H9 (cell line): ENCODE data around the gene EHD3. TPM values are rescaled to one million over a fixed set of nuclear protein-coding genes. Genes with fewer than 3 reads are reported as not detected.

Source experiments
- DNase-seq: peaks from one replicate; pipeline ENCODE4 v3.0.0-alpha.2; 2017
- H2AFZ ChIP-seq: one replicate; pipeline ENCODE4 v1.6.1; 2013; ENCODE audit warnings: mild to moderate bottlenecking, low read length, control low read depth, moderate library complexity
- H2AK5ac ChIP-seq: 2 replicates; pipeline ENCODE4 v1.6.1; 2013; ENCODE audit warnings: low read length, control low read depth, mixed read lengths; ENCODE audit not compliant: insufficient read length
- H2BK120ac ChIP-seq: one replicate; pipeline ENCODE4 v1.6.1; 2013; ENCODE audit warnings: low read depth, mild to moderate bottlenecking, low read length, control low read depth, inconsistent platforms; ENCODE audit not compliant: poor library complexity, severe bottlenecking
- H2BK12ac ChIP-seq: 2 replicates; pipeline ENCODE4 v1.6.1; 2013; ENCODE audit warnings: low read length, control low read depth, mixed read lengths, low read depth; ENCODE audit not compliant: insufficient read length
- H2BK15ac ChIP-seq: 2 replicates; pipeline ENCODE4 v1.6.1; 2013; ENCODE audit warnings: low read depth, low read length, control low read depth
- H2BK20ac ChIP-seq: one replicate; pipeline ENCODE4 v1.6.1; 2013; ENCODE audit warnings: low read depth, mild to moderate bottlenecking, low read length, control low read depth, inconsistent platforms; ENCODE audit not compliant: poor library complexity, severe bottlenecking
- H2BK5ac ChIP-seq: 2 replicates; pipeline ENCODE4 v1.6.1; 2013; ENCODE audit warnings: low read length, control low read depth, mixed read lengths; ENCODE audit not compliant: insufficient read length
- H3K14ac ChIP-seq: 2 replicates; pipeline ENCODE4 v1.6.1; 2013; ENCODE audit warnings: low read length, control low read depth; ENCODE audit not compliant: insufficient read depth
- H3K18ac ChIP-seq: 2 replicates; pipeline ENCODE4 v1.6.1; 2013; ENCODE audit warnings: low read depth, mild to moderate bottlenecking, mixed read lengths, low read length, control low read depth; ENCODE audit not compliant: insufficient read length
- H3K23ac ChIP-seq: 2 replicates; pipeline ENCODE4 v1.6.1; 2013; ENCODE audit warnings: low read length, control low read depth, mixed read lengths, low read depth; ENCODE audit not compliant: insufficient read length
- H3K23me2 ChIP-seq: 2 replicates; pipeline ENCODE4 v1.6.1; 2013; ENCODE audit warnings: low read depth, mild to moderate bottlenecking, mixed read lengths, low read length, control low read depth; ENCODE audit not compliant: insufficient read length, poor library complexity, severe bottlenecking
- H3K27ac ChIP-seq: 2 replicates; pipeline ENCODE4 v1.5.1; 2013; ENCODE audit warnings: low read length, control low read depth, mixed read lengths, low read depth; ENCODE audit not compliant: insufficient read length
- H3K27me3 ChIP-seq: 2 replicates; pipeline ENCODE4 v1.6.1; 2013; ENCODE audit warnings: low read length, control low read depth, inconsistent platforms; ENCODE audit not compliant: insufficient read depth
- H3K4ac ChIP-seq: 2 replicates; pipeline ENCODE4 v1.6.1; 2013; ENCODE audit warnings: low read depth, mild to moderate bottlenecking, control low read depth, inconsistent platforms, low read length, moderate library complexity
- H3K4me1 ChIP-seq: 2 replicates; pipeline ENCODE4 v1.6.1; 2013; ENCODE audit warnings: low read length, control low read depth, inconsistent platforms; ENCODE audit not compliant: insufficient read depth
- H3K4me2 ChIP-seq: 2 replicates; pipeline ENCODE4 v1.6.1; 2013; ENCODE audit warnings: low read length, control low read depth, mixed read lengths; ENCODE audit not compliant: insufficient read length, insufficient read depth
- H3K56ac ChIP-seq: 2 replicates; pipeline ENCODE4 v1.6.1; 2013; ENCODE audit warnings: low read depth, mild to moderate bottlenecking, mixed read lengths, low read length, control low read depth; ENCODE audit not compliant: insufficient read length
- H3K79me1 ChIP-seq: 2 replicates; pipeline ENCODE4 v1.6.1; 2013; ENCODE audit warnings: low read depth, mild to moderate bottlenecking, moderate library complexity, low read length, control low read depth, inconsistent platforms; ENCODE audit not compliant: insufficient read depth, poor library complexity, severe bottlenecking
- H3K79me2 ChIP-seq: 2 replicates; pipeline ENCODE4 v1.6.1; 2013; ENCODE audit warnings: low read length, control low read depth, inconsistent platforms; ENCODE audit not compliant: insufficient read depth
- H3K9ac ChIP-seq: 2 replicates; pipeline ENCODE4 v1.6.1; 2013; ENCODE audit warnings: low read length, control low read depth, mixed read lengths; ENCODE audit not compliant: insufficient read length; ENCODE audit errors: extremely low read depth
- H3K9me3 ChIP-seq: one replicate; pipeline ENCODE4 v1.6.1; 2013; ENCODE audit warnings: low read depth, low read length, inconsistent platforms; ENCODE audit not compliant: control insufficient read depth
- H3T11ph ChIP-seq: one replicate; pipeline ENCODE4 v1.6.1; 2013; ENCODE audit warnings: mild to moderate bottlenecking, low read length, control low read depth, inconsistent platforms
- H4K20me1 ChIP-seq: one replicate; pipeline ENCODE4 v1.6.1; 2013; ENCODE audit not compliant: control insufficient read depth, insufficient read length, insufficient read depth
- H4K5ac ChIP-seq: 2 replicates; pipeline ENCODE4 v1.6.1; 2013; ENCODE audit warnings: low read depth, mild to moderate bottlenecking, mixed read lengths, low read length, control low read depth; ENCODE audit not compliant: insufficient read length
- H4K8ac ChIP-seq: replicated peaks from 2 replicates; pipeline ENCODE4 v1.6.1; 2013; ENCODE audit warnings: low read length, control low read depth, mixed read lengths, low read depth; ENCODE audit not compliant: insufficient read length
- H4K91ac ChIP-seq: 2 replicates; pipeline ENCODE4 v1.6.1; 2013; ENCODE audit warnings: low read depth, mild to moderate bottlenecking, moderate library complexity, mixed read lengths, low read length, control low read depth; ENCODE audit not compliant: insufficient read length
- H3K27ac Mint-ChIP-seq, 3 experiments: 2 replicates in 2 of 3; 3 replicates in 1 of 3; pipeline ENCODE4 v1.8.0; 2020 to 2021; ENCODE audit warnings: mixed read lengths in 3 of 3, mild to moderate bottlenecking in 1 of 3, moderate library complexity in 1 of 3
- H3K27me3 Mint-ChIP-seq: 2 replicates; pipeline ENCODE4 v1.8.0; 2021; ENCODE audit warnings: low read depth, mild to moderate bottlenecking, moderate library complexity, mixed read lengths
- H3K36me3 Mint-ChIP-seq, 3 experiments: 2 replicates in 2 of 3; 3 replicates in 1 of 3; pipeline ENCODE4 v1.8.0; 2020 to 2021; ENCODE audit warnings: low read depth in 3 of 3, mixed read lengths in 3 of 3; ENCODE audit not compliant: insufficient read depth in 1 of 3
- H3K4me1 Mint-ChIP-seq, 2 experiments: 2 replicates each; pipeline ENCODE4 v1.8.0; 2020; ENCODE audit warnings: mixed read lengths in 2 of 2
- H3K4me3 Mint-ChIP-seq, 2 experiments: 2 replicates in 1 of 2; 3 replicates in 1 of 2; pipeline ENCODE4 v1.8.0; 2020 to 2021; ENCODE audit warnings: mild to moderate bottlenecking in 2 of 2, mixed read lengths in 2 of 2, moderate library complexity in 1 of 2
- H3K9me3 Mint-ChIP-seq, 2 experiments: 2 replicates in 1 of 2; 3 replicates in 1 of 2; pipeline ENCODE4 v1.8.0; 2020; ENCODE audit warnings: mild to moderate bottlenecking in 2 of 2, mixed read lengths in 2 of 2, moderate library complexity in 1 of 2
- CTCF ChIP-seq: fragments of 200-600 bp; sonication (generic); conservative IDR thresholded peaks from 3 replicates; pipeline ENCODE4 v1.8.0; 2021; ENCODE audit warnings: antibody characterized with exemption, mild to moderate bottlenecking
- WGBS: extraction: QIAGEN DNeasy Blood & Tissue Kit; methylation state at CpG from one replicate; pipeline ENCODE4 v1.1.7; 2013; ENCODE audit warnings: missing lambda C conversion rate, low lambda C conversion rate, mixed read lengths; ENCODE audit not compliant: insufficient read length; ENCODE audit errors: extremely low coverage; 5-methylcytosine and 5-hydroxymethylcytosine counted together
- total RNA-seq: library from RNA; stranded (reverse); gene quantifications from 2 replicates; pipeline ENCODE4 v1.2.1, GENCODE V29; 2021

EHD3 gene
- total RNA-seq, 1 experiment from 2014 or later, result 8.3 TPM

- Histone ChIP-seq H3K9me3 (no peaks in the 10 kb centered on the region), H2BK120ac (no peak overlapping the region), H3K4ac (no peak overlapping the region), H2BK20ac (no peak overlapping the region), H4K91ac (no peak overlapping the region), H3K4me1 (no peaks in the 10 kb centered on the region), H4K5ac (no peak overlapping the region), H4K8ac (no peak overlapping the region), H2BK5ac (no peak overlapping the region), H3K56ac (no peak overlapping the region), H4K20me1 (no peaks in the 10 kb centered on the region), H3K27me3 (no peaks in the 10 kb centered on the region), H3K79me1 (no peaks in the 10 kb centered on the region), H3K27ac (no peak overlapping the region), H2AK5ac (no peak overlapping the region), H3K23ac (no peak overlapping the region), H3K4me2 (no peak overlapping the region), H3K9ac (no peak overlapping the region), H3K14ac (no peak overlapping the region), H3K23me2 (no peaks in the 10 kb centered on the region), H2BK12ac (no peak overlapping the region), H3K79me2 (no peaks in the 10 kb centered on the region), H2AFZ (no peak overlapping the region), H3T11ph (no peak overlapping the region), H2BK15ac (no peak overlapping the region), H3K18ac (no peak overlapping the region)
- WGBS, result no CpG with 5 or more reads among the region's 4 CpGs
- Mint-ChIP-seq H3K9me3 (0 out of 5 replicates have a peak, but pooled peaks cover 0 to 3% of the 10 kb centered on the region in 2 experiments), H3K4me1 (peaks cover 16% of the 10 kb centered on the region in 2 experiments), H3K4me3 (no peak overlapping the region), H3K27me3 (peaks cover 22% of the 10 kb centered on the region), H3K27ac (no peak overlapping the region), H3K36me3 (no peaks in the 10 kb centered on the region)
- DNase-seq, result no peak
- no peak for TF ChIP-seq CTCF
Measured at GRCh38 chr2:31189141-31189540, 44.8 kb upstream of the EHD3 start.
